ENCODE results near the gene SLX4IP.

Gene SLX4IP

DNA sequence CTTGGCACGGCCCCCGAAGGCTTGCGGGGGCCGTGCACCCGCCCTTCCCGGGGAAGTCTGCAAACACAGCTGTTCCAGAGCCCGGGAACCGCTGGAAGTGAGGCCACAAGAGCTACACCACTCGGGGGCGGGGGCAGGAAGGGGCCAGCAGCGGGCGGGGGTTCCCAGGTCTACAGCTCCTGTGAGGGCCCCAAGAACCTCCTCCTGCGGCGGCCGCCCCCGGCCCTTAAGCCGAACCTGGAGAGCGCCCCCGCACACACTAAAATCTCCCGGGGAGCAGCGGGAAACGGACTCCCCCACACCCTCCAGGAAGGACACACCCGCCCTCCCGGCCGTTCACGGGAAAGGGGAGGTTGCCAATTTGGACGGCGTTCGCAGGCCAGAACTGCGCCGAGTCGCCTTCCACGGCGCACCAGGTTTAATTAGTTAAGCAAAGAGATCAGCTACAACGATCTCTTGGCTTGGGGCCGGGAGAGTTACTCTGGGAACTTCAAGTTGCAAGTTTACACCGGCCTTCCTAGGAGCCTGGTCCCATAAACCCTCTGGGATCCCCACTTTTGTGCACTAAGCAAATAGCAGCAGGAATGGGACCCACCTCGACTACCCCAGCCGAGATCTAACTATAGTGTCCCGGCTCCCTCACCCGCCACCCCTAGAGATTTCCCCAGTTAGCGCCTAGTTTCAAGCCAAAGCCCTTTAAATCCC is 237.0 kb downstream of the SLX4IP start:
- peak; percentile 30 for DNase-seq (ENCODE audit: low read depth)
- TF ChIP-seq, protein P1, sequence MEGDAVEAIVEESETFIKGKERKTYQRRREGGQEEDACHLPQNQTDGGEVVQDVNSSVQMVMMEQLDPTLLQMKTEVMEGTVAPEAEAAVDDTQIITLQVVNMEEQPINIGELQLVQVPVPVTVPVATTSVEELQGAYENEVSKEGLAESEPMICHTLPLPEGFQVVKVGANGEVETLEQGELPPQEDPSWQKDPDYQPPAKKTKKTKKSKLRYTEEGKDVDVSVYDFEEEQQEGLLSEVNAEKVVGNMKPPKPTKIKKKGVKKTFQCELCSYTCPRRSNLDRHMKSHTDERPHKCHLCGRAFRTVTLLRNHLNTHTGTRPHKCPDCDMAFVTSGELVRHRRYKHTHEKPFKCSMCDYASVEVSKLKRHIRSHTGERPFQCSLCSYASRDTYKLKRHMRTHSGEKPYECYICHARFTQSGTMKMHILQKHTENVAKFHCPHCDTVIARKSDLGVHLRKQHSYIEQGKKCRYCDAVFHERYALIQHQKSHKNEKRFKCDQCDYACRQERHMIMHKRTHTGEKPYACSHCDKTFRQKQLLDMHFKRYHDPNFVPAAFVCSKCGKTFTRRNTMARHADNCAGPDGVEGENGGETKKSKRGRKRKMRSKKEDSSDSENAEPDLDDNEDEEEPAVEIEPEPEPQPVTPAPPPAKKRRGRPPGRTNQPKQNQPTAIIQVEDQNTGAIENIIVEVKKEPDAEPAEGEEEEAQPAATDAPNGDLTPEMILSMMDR (IDR thresholded peaks at IDR 0.05; ENCODE audit: insufficient read depth, low read depth, low read length, missing control alignments), result no peak
- peak overlapping the region; percentile 98 for H3K4me3 ChIP-seq (ENCODE audit: low read length)

DNA sequence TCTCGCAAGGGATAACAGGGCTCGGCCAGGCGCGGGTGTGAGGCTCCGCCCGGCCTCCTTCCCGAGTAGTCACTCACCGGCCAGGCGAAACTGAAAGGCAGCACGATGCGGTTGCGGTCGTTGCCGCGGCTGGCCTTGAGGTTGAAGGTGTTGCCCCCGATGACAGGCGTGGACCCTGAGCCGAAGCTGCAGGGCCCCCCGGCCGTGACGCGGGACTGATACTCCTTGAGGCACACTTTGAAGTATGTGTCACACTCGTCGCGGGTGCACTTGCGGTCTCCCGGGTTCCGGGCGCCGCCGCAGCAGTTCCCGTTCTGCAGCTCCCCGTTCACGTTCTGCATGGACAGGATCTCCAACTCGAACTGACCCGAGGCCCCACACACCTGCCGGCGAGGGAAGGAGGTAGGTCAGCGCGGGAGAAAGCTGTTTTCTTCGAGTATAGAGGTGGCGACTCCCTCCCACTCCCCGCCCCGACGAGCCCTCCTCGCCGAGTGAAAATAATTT is 237.6 kb downstream of the SLX4IP start:
- peak overlapping the region; percentile 98 for H3K4me3 ChIP-seq (ENCODE audit: low read length)
- TF ChIP-seq, protein P1 (IDR thresholded peaks at IDR 0.05; ENCODE audit: insufficient read depth, low read depth, low read length, missing control alignments), result no peak
- DNase-seq (ENCODE audit: low read depth), result no peak

DNA sequence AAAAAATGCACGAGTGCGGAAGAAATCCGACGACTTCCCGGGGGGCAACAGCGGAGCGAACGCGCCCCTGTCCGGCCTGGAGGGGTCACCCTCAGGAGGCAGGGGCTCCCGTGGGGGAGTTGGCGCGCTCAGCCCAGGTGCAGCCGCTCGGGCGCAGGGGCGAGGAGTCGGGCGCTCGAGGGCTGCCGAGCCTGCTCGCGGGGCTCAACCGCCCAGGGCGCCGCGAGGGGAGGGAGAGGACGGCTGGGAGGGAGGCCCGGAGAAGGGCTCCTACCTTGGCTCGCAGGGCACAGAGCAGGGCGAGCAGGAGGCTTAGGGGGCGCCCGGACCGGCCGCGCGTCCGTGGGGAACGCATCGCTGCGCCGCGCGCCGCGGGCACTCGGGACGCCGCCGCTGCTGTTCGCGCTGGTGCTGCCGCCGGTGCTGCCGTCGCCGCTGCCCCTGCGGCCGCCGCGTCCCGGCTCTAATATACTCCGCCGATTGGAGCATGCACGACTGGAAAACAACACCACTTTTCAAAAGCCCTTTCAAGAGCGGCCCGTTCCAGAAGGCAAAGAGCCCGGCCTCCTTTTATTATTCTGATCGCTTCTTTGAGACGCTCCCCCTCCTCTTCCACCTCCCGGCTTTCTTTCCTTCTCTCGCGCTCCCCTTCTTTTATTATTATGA is 238.2 kb downstream of the SLX4IP start:
- no peak for DNase-seq (ENCODE audit: low read depth)
- H3K4me3 ChIP-seq (ENCODE audit: low read length), result peak overlapping the region; percentile 98
- TF ChIP-seq, protein P1 (IDR thresholded peaks at IDR 0.05; ENCODE audit: insufficient read depth, low read depth, low read length, missing control alignments), result no peak

DNA sequence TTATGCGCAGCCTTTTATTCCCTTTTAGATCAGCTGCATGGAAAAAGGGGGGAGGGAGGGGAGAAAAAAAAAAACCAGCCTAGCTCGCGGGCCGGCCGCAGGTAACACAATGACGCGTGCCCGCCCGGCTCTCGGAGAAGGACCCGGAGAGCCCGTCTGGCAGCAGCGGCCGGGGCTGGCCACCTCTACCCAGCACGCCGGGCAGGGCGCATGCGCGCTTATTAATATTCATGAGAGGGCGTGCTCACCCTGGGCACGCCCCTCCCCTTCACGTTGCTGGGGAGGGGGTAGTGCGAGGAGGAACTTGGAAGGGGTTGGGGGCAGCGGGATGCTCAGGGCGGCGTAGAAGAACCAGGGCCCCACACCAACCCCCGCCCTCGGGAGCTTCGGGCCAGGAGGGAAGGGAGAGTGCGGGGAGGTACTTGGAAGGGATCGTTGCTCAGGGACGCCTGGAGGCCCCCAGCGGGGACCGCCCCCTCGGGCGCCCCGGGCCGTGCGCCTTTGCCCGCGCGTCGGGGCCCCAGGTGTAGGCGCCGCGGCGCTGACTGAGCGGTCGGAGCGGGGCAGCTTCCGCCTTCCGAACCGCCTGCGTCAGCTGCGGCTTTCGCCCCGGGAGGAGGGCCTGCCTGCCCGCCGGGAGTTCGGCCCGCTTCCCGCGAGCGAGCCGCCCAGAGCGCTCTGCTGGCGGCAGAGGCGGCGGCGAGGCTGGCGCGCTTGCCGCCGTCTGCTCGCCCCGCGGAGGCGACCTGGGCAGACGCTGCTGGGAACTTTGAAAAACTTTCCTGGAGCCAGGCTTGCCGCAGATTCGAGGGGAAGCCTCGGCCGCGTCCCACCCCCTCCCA is 239.0 kb downstream of the SLX4IP start, which contains the start of gene JAG1:
JAG1 (minus strand) TSS at position 158 of the 842 bp plus-strand sequence. CDS start 469 bp downstream, outside the sequence.
- TF ChIP-seq, protein P1 (IDR thresholded peaks at IDR 0.05; ENCODE audit: insufficient read depth, low read depth, low read length, missing control alignments), result no peak

DNA sequence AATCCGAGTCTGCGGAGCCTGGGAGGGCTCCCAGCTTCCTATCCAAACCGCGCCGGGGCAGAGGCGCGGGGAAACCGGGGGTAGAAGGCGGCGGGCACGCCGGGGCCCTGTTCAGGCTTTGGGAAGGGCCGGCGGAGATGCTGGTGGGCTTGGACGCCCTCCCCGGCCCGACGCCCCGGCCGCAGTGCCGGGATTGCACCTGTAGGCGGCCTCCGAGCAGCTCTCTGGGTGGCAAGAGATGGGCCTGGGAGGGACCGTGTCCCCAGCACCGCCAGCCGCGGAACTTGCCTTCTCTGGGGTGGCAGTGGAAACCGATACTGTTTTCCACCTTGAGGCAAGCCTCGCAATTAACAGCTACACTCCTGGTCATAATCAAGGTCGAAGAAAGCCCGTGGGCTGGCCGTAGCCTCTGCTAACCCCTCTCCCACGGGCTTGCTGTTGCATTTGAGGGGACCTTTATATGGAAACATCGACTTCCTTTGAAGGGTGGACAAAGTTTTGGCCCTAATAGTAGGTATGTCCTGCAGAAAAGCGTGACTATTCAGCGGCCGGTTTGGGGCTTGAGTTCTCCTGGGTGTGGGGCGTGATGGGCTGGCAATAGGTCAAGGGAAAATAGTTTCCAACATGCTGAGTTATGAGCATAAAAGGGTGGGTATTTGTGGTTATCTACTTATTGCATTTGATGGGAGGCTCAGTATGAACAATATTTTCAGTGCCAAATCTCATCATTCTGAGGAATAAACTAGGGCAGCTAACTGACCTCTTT is 239.8 kb downstream of the SLX4IP start:
- TF ChIP-seq, protein P1 (IDR thresholded peaks at IDR 0.05; ENCODE audit: insufficient read depth, low read depth, low read length, missing control alignments), result peak; percentile 78
- peak; percentile 75 for DNase-seq (ENCODE audit: low read depth)
- H3K4me3 ChIP-seq (ENCODE audit: low read length), result peak overlapping the region; percentile 98

More for the DNA sequence above, 239.0 kb downstream of the SLX4IP start, which contains the start of gene JAG1:
- peak within 1 kb of the TSS; percentile 98 for H3K4me3 ChIP-seq (ENCODE audit: low read length)
- peak; percentile 97 for DNase-seq (ENCODE audit: low read depth)

DNA sequence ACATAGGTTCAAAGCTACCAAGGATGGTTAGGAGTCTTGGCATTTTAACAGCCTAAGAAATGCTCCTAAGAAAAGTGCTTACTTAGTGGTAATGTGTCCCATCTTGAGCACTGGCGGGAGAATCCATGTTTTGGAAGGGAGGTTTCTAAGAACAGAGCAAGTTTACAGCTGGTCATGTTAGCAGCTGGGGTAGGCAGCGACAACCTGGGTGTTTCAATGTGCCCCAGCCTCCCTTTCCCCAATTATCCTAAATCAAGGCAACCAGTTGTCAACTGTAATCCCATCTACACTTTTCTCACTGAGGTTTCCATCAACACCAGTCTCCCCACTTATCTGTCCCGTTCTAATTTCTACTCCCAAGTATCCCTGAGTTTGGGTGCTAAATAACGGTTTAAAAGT is 240.3 kb downstream of the SLX4IP start:
- peak overlapping the region; percentile 98 for H3K4me3 ChIP-seq (ENCODE audit: low read length)
- TF ChIP-seq, protein P1 (IDR thresholded peaks at IDR 0.05; ENCODE audit: insufficient read depth, low read depth, low read length, missing control alignments), result no peak
- DNase-seq (ENCODE audit: low read depth), result no peak
